ENCODE data around the gene ABHD16A.
A peak's percentile ranks its signal among the peaks of the same experiment; 100 is the strongest.

ABHD16A gene

DNA sequence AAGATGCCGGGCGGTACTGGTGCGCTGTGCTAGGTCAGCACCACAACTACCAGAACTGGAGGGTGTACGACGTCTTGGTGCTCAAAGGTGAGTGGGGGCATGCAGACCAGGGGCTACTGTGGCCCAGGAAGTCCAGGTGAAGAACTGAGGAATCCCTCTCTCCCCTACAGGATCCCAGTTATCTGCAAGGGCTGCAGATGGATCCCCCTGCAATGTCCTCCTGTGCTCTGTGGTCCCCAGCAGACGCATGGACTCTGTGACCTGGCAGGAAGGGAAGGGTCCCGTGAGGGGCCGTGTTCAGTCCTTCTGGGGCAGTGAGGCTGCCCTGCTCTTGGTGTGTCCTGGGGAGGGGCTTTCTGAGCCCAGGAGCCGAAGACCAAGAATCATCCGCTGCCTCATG lies 4.6 kb upstream of the ABHD16A start:
- Histone ChIP-seq H3K9me3 (ENCODE audit: control insufficient read depth, low read length) (no peaks in the 10 kb centered on the region), H3K4me3 (ENCODE audit: low read length) (no peak overlapping the region), H3K9ac (ENCODE audit: low read length) (no peak overlapping the region), H3K4me1 (ENCODE audit: control insufficient read depth, insufficient read depth, low read length) (peaks cover 25% of the 10 kb centered on the region), H3K27me3 (ENCODE audit: control insufficient read depth, insufficient read depth, low read length) (no peaks in the 10 kb centered on the region), H3K36me3 (ENCODE audit: control insufficient read depth, insufficient read depth, low read length) (no peaks in the 10 kb centered on the region)

DNA sequence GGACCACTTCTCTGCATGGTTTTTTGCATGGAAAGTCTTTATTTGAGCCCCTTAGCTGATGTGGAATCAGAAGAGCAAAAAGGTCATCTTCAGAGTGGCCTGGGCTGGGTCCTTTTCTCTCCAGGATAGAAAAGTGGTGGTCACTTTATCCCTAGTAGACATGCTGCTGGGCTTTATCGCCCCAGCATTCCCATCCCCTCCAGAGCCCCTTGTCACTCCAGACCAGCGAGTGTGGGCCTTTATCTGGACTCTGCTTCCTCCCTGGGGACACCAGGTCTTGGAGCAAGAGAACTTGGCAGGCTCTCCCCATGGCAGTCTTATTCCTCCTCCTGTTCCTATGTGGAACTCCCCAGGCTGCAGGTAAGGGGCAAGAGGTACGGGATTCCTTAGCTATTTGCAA lies 3.5 kb upstream of the ABHD16A start, which contains the start of gene LY6G6F:
LY6G6F (plus strand) TSS at position 268 of the 400 bp plus-strand sequence; CDS start at position 309, 41 bp downstream.
- H3K36me3 ChIP-seq (ENCODE audit: control insufficient read depth, insufficient read depth, low read length) = no peaks in the 10 kb centered on the region
- no peak within 1 kb of the TSS for H3K4me3 ChIP-seq (ENCODE audit: low read length)
- H3K27me3 ChIP-seq (ENCODE audit: control insufficient read depth, insufficient read depth, low read length) = no peaks in the 10 kb centered on the region
- no peaks in the 10 kb centered on the region for H3K9me3 ChIP-seq (ENCODE audit: control insufficient read depth, low read length)
- H3K4me1 ChIP-seq (ENCODE audit: control insufficient read depth, insufficient read depth, low read length) = peaks cover 26% of the 10 kb centered on the region
- H3K9ac ChIP-seq (ENCODE audit: low read length) = no peak within 1 kb of the TSS

DNA sequence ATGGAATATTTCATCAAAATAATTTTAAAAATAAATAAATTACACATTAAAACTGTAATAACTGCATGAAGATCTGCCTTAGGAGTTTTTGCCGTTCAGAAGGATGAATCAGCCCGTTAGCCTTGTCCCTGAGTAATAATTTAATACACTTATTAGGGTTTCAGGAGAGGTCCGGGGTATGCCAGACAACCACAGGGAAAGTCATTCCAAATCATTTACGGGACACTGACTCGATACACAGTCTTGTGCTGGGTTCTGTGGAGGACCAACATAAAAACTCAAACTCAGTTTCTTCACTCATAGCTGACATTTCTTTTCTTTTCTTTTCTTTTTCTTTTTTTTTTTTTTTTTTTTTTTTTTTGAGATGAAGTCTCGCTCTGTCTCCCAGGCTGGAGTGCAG lies 2.8 kb upstream of the ABHD16A start:
- no peak overlapping the region for H3K4me3 ChIP-seq (ENCODE audit: low read length)
- no peaks in the 10 kb centered on the region for H3K9me3 ChIP-seq (ENCODE audit: control insufficient read depth, low read length)
- H3K9ac ChIP-seq (ENCODE audit: low read length) = no peak overlapping the region
- H3K4me1 ChIP-seq (ENCODE audit: control insufficient read depth, insufficient read depth, low read length) = peaks cover 24% of the 10 kb centered on the region
- no peaks in the 10 kb centered on the region for H3K27me3 ChIP-seq (ENCODE audit: control insufficient read depth, insufficient read depth, low read length)
- H3K36me3 ChIP-seq (ENCODE audit: control insufficient read depth, insufficient read depth, low read length) = no peaks in the 10 kb centered on the region

DNA sequence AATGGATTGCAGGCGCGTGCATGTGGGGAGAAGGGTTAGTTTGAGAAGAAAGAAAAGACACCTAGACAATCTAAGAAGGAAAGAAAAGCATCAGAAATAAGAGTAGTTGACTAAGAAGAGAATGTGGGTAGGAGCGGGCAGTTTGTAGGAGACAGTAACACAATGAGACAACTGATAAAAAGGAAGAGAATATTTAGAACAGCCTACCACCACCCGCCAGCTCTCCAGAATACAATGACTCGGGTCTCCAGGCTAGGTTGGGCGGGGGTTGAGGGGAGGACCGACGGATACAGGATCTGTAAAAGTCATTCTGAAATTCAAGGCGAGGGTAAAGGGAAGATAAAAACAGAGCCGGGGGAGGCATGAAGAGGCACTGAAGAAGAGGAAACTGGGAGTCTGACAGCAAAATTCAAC lies 712 bp downstream of the ABHD16A start:
- no peaks in the 10 kb centered on the region for H3K36me3 ChIP-seq (ENCODE audit: control insufficient read depth, insufficient read depth, low read length)
- H3K9me3 ChIP-seq (ENCODE audit: control insufficient read depth, low read length) = no peaks in the 10 kb centered on the region
- H3K4me1 ChIP-seq (ENCODE audit: control insufficient read depth, insufficient read depth, low read length) = peaks cover 18% of the 10 kb centered on the region
- peak overlapping the region; percentile 47 for H3K4me3 ChIP-seq (ENCODE audit: low read length)
- H3K9ac ChIP-seq (ENCODE audit: low read length) = peak overlapping the region; percentile 82
- no peaks in the 10 kb centered on the region for H3K27me3 ChIP-seq (ENCODE audit: control insufficient read depth, insufficient read depth, low read length)

DNA sequence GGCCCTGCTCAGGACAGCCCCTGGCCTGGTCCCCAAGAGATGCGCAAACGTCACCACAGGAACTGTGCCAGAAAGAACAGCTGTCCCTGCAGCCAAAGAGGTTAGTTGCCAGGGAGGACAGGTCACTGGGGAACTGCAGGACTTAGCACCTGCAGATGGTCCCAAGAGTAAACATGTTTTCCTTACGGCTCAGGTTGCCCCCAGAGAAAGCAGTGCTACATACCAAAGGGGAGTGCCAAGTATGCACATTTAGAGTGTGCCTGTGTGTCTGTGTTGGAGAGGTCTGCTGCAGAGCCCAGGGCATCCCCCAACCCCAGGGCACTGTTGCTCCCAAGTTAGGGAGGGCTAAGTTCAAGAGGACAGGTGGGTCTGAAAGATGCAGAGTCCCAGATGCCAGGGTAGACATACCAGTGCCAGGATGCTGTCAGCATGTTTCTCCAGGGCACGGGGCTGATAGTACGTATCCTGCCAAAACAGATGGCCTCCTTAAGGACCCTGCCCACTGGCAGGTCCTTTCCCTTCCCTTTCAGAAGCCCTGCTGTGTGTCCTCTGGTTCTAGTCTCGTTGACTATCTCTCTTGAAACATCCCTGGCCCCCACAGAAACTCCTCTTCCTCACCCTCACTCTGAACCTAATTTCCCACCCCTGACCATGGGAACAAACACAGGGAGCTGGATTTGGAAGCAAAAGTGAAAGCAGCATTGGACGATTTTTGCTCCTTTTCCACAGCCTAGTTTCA lies 1.3 kb downstream of the ABHD16A start:
- Histone ChIP-seq H3K9ac (ENCODE audit: low read length) (peak overlapping the region; percentile 82), H3K36me3 (ENCODE audit: control insufficient read depth, insufficient read depth, low read length) (no peaks in the 10 kb centered on the region), H3K27me3 (ENCODE audit: control insufficient read depth, insufficient read depth, low read length) (no peaks in the 10 kb centered on the region), H3K9me3 (ENCODE audit: control insufficient read depth, low read length) (no peaks in the 10 kb centered on the region), H3K4me3 (ENCODE audit: low read length) (peak overlapping the region; percentile 47), H3K4me1 (ENCODE audit: control insufficient read depth, insufficient read depth, low read length) (peaks cover 18% of the 10 kb centered on the region)

DNA sequence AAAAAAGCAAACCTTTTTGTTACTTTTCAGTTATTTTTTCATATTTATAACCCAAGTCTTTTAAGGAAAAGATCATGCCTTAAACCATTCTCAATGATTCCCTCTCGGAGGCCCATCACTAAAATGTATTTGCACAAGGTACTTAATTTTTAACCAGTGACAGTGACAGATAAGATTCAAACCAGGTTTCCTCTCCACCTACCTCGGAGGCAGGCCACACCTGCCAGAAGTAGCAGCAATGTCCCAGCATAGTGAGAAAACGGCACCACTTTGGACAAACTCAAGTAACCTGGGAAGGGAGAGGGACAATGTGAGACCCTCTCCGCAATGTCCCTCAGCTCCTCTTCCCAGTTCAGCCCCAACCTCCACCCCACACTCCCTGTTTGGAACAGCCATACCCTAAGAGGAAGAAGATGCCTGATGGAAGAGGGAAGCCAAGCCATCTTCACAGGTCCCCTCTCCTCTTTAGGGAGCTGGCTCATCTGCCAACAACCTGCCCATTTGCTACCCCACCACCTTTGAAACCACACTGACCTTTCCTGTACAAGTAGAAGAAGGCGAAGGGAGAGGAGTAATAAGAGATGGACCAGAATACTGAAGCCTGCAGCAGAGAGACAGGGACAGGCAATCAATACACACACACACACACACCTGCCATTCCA lies 2.3 kb downstream of the ABHD16A start:
- Histone ChIP-seq H3K36me3 (ENCODE audit: control insufficient read depth, insufficient read depth, low read length) (no peaks in the 10 kb centered on the region), H3K4me1 (ENCODE audit: control insufficient read depth, insufficient read depth, low read length) (peaks cover 18% of the 10 kb centered on the region), H3K4me3 (ENCODE audit: low read length) (no peak overlapping the region), H3K9ac (ENCODE audit: low read length) (no peak overlapping the region), H3K9me3 (ENCODE audit: control insufficient read depth, low read length) (no peaks in the 10 kb centered on the region), H3K27me3 (ENCODE audit: control insufficient read depth, insufficient read depth, low read length) (no peaks in the 10 kb centered on the region)

DNA sequence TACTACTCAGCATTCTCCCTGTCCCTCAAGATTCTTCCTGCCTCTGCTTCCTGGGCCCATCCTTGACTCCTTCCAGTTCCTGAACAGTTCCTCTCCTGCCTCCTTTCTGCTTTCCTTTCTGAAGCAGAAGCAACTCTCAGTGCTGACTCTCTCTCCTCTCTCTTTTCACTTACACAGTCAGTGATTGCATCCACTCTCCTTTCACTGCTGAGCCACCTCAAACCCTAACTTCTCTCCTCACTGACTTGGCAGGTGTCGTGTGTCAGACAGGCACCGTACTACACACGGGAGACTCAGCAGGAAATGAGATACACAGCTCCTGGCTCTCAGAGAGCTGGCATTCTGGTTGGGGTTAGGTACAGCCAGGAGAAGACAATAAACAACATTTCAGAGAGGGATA lies 5.6 kb downstream of the ABHD16A start:
- no peaks in the 10 kb centered on the region for H3K36me3 ChIP-seq (ENCODE audit: control insufficient read depth, insufficient read depth, low read length)
- no peaks in the 10 kb centered on the region for H3K9me3 ChIP-seq (ENCODE audit: control insufficient read depth, low read length)
- no peak overlapping the region for H3K9ac ChIP-seq (ENCODE audit: low read length)

DNA sequence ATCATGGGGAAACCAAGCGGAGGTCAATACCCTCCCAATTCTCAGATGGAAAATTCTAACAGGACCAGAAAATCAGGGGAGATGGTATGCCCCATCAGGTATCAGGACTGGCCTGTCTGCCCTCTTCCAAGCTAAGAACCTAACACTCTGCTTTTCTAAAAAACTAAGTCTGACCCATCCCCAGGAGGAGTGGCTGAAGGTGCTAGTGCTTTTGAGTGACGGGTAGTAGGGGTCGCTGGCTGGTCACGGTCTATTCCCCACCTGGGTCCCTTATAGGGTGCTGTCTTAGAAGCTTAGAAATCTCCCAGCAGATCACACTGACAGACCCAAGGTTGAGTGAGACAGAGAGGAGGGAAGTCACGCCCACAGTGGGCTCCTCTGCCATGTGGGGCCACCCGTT lies 9.6 kb downstream of the ABHD16A start:
- H3K36me3 ChIP-seq (ENCODE audit: control insufficient read depth, insufficient read depth, low read length) = peaks cover 16% of the 10 kb centered on the region
- no peak overlapping the region for H3K9ac ChIP-seq (ENCODE audit: low read length)
- peaks cover 21% of the 10 kb centered on the region for H3K4me1 ChIP-seq (ENCODE audit: control insufficient read depth, insufficient read depth, low read length)
- H3K27me3 ChIP-seq (ENCODE audit: control insufficient read depth, insufficient read depth, low read length) = no peaks in the 10 kb centered on the region
- H3K4me3 ChIP-seq (ENCODE audit: low read length) = no peak overlapping the region
- no peaks in the 10 kb centered on the region for H3K9me3 ChIP-seq (ENCODE audit: control insufficient read depth, low read length)

More for the DNA sequence above, 5.6 kb downstream of the ABHD16A start:
- H3K4me3 ChIP-seq (ENCODE audit: low read length) = no peak overlapping the region
- no peaks in the 10 kb centered on the region for H3K27me3 ChIP-seq (ENCODE audit: control insufficient read depth, insufficient read depth, low read length)
- H3K4me1 ChIP-seq (ENCODE audit: control insufficient read depth, insufficient read depth, low read length) = peaks cover 11% of the 10 kb centered on the region

DNA sequence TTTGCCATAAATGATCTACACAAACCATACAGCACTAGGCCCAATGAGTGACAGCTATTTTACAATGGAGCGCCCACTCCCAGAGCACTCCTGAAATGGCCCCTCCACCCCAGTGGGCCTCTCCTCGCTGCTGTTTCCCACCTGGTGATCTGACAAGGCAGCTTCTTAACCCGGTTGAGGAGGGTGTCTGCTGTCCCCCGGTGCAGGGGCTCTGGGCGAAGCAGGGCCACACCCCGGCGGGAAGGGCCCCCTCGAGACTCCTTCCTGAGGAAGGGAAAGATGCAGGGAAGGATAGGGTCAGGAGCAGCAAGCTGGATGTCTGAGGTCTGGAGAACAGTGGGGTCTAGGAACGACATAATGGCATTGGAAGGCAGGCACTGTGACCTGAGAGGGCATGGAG lies 10.2 kb downstream of the ABHD16A start:
- Histone ChIP-seq H3K9me3 (ENCODE audit: control insufficient read depth, low read length) (no peaks in the 10 kb centered on the region), H3K36me3 (ENCODE audit: control insufficient read depth, insufficient read depth, low read length) (peaks cover 23% of the 10 kb centered on the region), H3K9ac (ENCODE audit: low read length) (no peak overlapping the region), H3K27me3 (ENCODE audit: control insufficient read depth, insufficient read depth, low read length) (no peaks in the 10 kb centered on the region), H3K4me1 (ENCODE audit: control insufficient read depth, insufficient read depth, low read length) (peaks cover 21% of the 10 kb centered on the region), H3K4me3 (ENCODE audit: low read length) (no peak overlapping the region)

DNA sequence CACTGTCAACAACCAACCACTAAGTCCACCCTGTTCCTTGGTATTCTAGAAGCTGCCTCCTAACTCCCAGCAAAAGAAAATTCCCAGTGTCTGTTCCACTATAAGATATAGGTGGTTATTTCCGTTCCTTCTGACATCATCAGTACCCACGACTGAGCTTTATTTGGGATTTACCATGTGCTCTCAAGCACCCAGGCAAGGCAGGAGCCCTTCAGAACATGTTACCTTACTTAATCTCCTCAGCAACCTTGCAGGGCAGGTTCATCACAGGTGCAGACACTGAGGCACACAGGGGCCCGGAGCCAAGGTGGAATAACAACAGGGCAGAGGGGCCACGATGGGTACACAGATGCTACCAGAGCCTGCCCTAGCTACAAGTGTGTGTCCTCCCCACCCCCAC lies 10.8 kb downstream of the ABHD16A start:
- H3K27me3 ChIP-seq (ENCODE audit: control insufficient read depth, insufficient read depth, low read length) = no peaks in the 10 kb centered on the region
- H3K9me3 ChIP-seq (ENCODE audit: control insufficient read depth, low read length) = no peaks in the 10 kb centered on the region
- no peak overlapping the region for H3K4me3 ChIP-seq (ENCODE audit: low read length)
- H3K36me3 ChIP-seq (ENCODE audit: control insufficient read depth, insufficient read depth, low read length) = peaks cover 24% of the 10 kb centered on the region
- peaks cover 21% of the 10 kb centered on the region for H3K4me1 ChIP-seq (ENCODE audit: control insufficient read depth, insufficient read depth, low read length)
- no peak overlapping the region for H3K9ac ChIP-seq (ENCODE audit: low read length)

DNA sequence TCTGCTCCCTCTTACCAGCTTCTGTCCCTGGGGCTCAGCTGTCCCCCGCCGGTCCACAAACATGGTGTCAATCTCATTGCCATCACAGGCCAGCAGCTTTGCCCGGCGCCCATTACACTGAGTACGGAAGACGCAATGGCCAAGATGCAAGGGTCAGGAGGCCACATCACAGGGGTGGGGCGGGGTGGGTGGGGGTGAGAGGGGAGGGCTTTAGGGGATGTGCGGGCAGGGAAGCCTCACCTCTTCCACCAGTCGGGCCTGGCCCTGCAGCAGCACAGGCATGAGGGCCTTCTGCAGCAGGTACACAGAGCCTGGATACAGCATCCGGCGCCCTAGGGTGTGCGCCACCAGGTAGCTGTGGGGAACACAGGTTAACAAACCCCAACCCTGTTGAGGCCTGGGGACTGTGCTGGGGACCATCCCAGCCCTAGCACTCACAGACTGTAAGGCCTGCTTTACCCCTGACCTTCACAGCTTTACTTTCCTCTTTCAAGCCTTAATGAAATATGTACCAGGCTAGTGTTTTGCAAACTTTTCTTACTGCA lies 11.5 kb downstream of the ABHD16A start:
- H3K27me3 ChIP-seq (ENCODE audit: control insufficient read depth, insufficient read depth, low read length) = no peaks in the 10 kb centered on the region
- H3K9ac ChIP-seq (ENCODE audit: low read length) = no peak overlapping the region
- no peaks in the 10 kb centered on the region for H3K9me3 ChIP-seq (ENCODE audit: control insufficient read depth, low read length)
- peaks cover 21% of the 10 kb centered on the region for H3K4me1 ChIP-seq (ENCODE audit: control insufficient read depth, insufficient read depth, low read length)
- H3K4me3 ChIP-seq (ENCODE audit: low read length) = no peak overlapping the region
- H3K36me3 ChIP-seq (ENCODE audit: control insufficient read depth, insufficient read depth, low read length) = peaks cover 24% of the 10 kb centered on the region

DNA sequence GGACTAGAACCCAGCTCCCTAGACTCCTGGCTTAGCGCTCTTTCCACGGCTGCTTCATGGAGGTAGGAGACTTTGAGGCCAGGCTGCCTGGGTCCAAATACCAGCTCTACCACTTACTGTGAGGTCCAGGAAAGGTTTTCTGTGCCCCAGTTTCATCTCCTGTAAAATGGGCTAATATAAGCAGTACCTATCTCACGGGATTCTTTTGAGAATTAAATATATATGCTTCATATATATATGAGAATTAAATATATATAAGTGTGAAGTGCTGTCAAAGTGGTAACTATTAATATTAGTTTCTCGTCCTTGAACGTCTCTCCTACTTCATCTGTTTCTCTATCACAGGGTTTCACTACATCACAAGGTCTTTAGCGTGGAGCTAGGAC lies 12.1 kb downstream of the ABHD16A start:
- Histone ChIP-seq H3K27me3 (ENCODE audit: control insufficient read depth, insufficient read depth, low read length) (no peaks in the 10 kb centered on the region), H3K4me3 (ENCODE audit: low read length) (no peak overlapping the region), H3K36me3 (ENCODE audit: control insufficient read depth, insufficient read depth, low read length) (peaks cover 28% of the 10 kb centered on the region), H3K9ac (ENCODE audit: low read length) (no peak overlapping the region), H3K9me3 (ENCODE audit: control insufficient read depth, low read length) (no peaks in the 10 kb centered on the region), H3K4me1 (ENCODE audit: control insufficient read depth, insufficient read depth, low read length) (peaks cover 21% of the 10 kb centered on the region)
